ENCODE results near the gene RHEB. TPM values are rescaled to one million over a fixed set of nuclear protein-coding genes. Genes with fewer than 3 reads are reported as not detected.
A peak's percentile ranks its signal among the peaks of the same experiment; 100 is the strongest.

The RHEB gene
- total RNA-seq, 1 experiment from 2014 or later = 120 TPM

DNA sequence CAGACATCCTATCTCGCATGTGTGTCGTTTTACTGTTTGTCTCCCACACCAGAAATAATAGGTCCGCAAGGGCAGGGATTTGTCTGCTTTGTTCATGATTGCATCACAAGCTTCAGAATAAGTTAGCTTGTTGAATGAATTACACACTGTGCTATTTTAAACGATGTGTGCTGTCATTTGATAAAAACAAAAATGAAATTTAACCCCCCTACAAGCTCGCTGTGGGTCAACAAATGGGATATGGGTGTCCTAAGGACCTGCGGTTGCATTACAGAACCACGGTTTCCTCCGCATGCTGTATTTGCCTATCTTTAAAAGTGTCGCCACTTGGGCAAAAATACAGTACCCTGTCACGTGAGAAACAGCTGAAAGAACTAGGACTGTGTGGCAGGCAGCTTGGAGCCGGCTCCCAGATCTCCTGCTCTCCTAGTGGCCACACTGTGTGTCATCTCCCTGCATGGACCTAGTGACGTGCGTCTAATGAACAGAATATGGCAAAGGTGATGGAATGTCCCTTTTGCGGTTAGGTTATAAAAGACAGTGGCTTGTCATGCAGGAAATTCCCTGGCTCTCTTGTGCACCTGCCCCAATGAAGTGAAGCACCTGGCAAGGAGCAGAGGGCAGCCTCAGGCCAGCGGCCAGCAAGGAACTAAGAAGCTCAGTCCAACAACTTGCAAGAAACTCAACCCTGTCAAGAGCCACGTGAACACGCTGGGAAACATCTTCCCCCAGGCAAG, 46.9 kb downstream of the RHEB start:
- DNase-seq (ENCODE audit: low read depth) = no peak

- no peak for DNase-seq (ENCODE audit: low read depth)
Observed at GRCh38 chr7:151470711-151471110, 49.0 kb downstream of the RHEB start.

GRCh38 chr7:151469281-151469680, 50.4 kb downstream of the RHEB start:
- no peak for DNase-seq (ENCODE audit: low read depth)

DNA sequence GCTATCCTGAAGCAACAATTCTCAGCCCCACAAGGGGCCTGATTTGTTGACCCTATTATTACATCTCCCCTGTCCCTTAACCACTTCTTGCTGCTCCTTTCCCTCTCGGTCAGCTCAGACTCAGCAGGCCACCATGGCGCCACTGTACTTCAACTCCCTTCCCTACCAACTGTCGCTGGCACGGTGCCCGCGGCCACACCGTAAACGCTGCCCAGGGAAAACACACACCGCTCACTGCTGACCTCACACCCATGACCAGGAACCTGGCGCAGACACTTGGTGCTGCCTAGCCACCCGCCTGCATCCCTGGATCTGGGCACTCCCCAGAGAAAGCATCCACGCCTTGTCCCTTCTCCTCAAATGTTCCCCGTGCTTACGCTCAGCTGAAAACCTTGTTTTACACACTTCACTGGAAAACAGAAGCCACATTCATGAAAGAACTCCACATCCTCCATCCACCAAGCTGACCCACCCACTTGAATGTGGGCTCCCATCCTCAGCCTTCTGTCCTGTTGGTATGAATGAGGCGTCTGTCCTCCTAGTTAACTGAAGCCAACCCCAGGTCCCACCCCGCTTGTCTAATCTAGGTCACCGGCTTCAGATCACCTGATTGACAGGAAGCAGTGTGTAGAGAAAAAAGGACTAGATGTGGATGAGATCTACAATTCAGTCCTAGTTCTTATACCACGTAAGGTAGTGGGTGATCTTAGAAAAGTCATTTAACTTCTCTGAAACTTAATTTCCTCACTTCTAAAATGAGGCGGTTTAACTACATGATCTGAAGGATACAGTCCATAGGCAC, 51.3 kb downstream of the RHEB start:
- no peak for DNase-seq (ENCODE audit: low read depth)

DNA sequence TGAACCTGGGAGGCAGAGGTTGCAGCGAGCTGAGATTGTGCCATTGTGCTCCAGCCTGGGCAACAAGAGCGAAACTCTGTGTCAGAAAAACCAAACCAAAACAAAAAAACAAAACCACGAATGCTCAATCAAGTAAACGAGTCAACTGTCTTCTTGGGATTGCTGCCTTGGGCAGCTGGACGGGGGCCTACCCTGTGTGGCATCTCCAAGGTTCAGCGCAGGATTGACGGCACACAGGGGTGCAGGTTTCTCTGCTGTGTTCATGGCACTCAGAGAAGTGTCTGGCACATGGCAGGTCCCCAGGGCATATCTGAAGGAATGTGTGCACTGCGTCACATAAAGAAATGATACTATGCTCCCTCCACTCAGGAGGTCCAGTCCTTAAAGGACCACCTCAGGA, 54.5 kb downstream of the RHEB start:
- DNase-seq (ENCODE audit: low read depth) = no peak

GRCh38 chr7:151462306-151462779, 57.4 kb downstream of the RHEB start:
- no peak for DNase-seq (ENCODE audit: low read depth)

GRCh38 chr7:151461942-151462230, 57.8 kb downstream of the RHEB start:
- DNase-seq (ENCODE audit: low read depth) = no peak

- DNase-seq (ENCODE audit: low read depth) = no peak
Observed at GRCh38 chr7:151461096-151461941, 58.4 kb downstream of the RHEB start.

DNA sequence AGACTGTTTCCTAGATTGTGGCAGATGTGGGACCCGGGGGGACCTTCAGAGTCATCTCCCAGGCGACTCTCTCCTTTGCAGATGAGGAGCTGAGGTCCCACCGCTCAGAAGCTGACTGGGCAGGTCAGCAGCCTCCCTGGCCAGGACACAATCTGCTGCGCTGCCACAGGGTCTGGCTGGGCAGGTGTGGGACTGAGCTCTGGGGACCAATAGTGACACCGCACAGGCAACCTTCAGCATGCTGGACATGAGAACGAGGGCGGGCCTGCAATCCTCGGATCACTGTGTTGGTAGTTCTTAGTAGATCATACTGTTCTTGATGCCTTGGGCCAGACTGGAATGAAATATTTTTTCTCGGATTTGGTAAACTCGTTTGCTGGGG, 59.2 kb downstream of the RHEB start:
- DNase-seq (ENCODE audit: low read depth) = no peak

GRCh38 chr7:151459726-151460473, 59.8 kb downstream of the RHEB start:
- DNase-seq (ENCODE audit: low read depth) = peak; percentile 72

DNA sequence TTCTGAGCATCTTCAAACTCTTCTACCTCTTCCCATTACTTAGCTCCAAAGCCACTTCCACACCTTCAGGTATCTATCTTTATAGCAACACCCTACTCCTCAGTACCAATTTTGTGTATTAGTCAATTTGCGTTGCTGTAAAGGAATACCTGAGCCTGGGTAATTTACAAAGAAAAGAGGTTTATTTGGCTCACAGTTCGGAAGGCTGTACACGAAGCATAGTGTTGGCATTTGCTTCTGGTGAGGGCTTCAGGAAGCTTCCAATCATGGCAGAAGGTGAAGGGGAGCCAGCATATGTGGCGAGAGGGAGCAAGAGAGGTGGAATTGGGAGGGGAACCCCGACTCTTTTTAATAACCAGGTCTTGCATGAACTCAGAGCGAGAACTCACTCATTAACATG, 62.2 kb downstream of the RHEB start:
- no peak for DNase-seq (ENCODE audit: low read depth)

DNA sequence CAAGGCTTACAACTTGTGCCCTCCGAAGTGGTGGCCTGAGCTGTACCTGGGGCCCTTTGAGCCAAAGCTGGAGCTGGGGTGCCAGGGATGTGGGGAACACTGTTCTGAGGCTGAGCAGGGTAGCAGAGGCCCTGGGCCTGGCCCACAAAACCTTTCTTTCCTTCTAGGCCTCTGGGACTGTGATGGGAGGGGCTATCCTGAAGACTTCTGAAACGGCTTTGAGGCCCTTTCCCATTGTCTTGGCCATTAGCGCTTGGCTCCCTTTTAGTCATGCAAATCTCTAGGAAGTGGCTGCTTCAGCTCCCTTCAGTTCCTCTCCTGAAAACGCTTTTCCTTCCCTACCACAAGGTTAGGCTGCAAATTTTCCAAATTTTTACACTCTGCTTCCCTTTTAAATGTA, 62.9 kb downstream of the RHEB start:
- DNase-seq (ENCODE audit: low read depth) = no peak

- no peak for DNase-seq (ENCODE audit: low read depth)
Observed at GRCh38 chr7:151456276-151456675, 63.4 kb downstream of the RHEB start.

DNA sequence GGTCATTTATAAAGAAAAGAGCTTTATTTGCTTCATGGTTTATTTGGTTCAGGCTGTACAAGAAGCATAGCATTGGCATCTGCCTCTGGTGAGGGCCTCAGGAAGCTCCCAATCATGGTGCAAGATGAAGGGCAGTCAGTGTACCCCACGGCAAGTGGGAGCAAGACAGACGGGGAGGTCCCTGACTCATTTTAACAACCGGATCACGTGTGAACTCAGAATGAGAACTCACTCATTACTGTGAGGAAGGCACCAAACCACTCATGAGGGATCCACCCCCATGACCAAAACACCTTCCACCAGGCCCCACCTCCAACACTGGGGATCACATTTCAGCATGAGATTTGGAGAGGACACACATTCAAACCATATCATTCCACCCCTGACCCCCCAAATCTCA, 64.0 kb downstream of the RHEB start:
- DNase-seq (ENCODE audit: low read depth) = no peak

- no peak for DNase-seq (ENCODE audit: low read depth)
Observed at GRCh38 chr7:151454932-151455530, 64.7 kb downstream of the RHEB start.

DNA sequence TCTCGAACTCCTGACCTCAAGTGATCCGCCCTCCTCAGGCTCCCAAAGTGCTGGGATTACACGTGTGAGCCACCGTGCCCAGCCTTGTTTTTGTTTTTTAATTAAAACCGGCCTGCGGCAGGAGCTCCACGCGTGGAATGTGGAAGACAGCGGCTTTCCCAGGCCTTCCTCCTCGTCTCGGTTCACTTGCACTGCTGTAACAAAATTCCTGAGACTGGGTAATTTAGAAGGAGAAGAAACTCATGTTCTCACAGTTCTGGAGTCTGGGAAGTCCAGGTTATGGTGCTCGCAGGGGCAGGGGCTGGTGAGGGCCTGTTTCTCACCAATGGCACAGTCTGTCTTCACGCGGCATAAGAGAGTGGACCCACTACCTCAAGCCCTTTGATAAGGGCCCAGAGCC, 65.4 kb downstream of the RHEB start:
- no peak for DNase-seq (ENCODE audit: low read depth)

- DNase-seq (ENCODE audit: low read depth) = no peak
Observed at GRCh38 chr7:151453326-151453791, 66.3 kb downstream of the RHEB start.

- no peak for DNase-seq (ENCODE audit: low read depth)
Observed at GRCh38 chr7:151452680-151453325, 66.9 kb downstream of the RHEB start.

GRCh38 chr7:151451626-151452571, 67.8 kb downstream of the RHEB start:
- DNase-seq (ENCODE audit: low read depth) = no peak

Data from HT1080 (cell line).